GM19099 (cell line): Measurements from ENCODE around the gene ITSN1.

ENCODE experiments used
- POLR2A ChIP-seq: IDR thresholded peaks from 3 replicates; pipeline ENCODE4 v1.6.1; 2011; ENCODE audit warnings: low read depth; ENCODE audit not compliant: insufficient read length; ENCODE audit errors: extremely low read depth

The ITSN1 gene

GRCh38 chr21:33839806-33840205, 197.5 kb downstream of the ITSN1 start:
- TF ChIP-seq POLR2A: no peak

- no peak for TF ChIP-seq POLR2A
These were observed 198.5 kb downstream of the ITSN1 start for GRCh38 chr21:33840771-33841170.

- no peak for TF ChIP-seq POLR2A
These were observed 199.3 kb downstream of the ITSN1 start for GRCh38 chr21:33841561-33841960.

- no peak for TF ChIP-seq POLR2A
These were observed 200.9 kb downstream of the ITSN1 start for GRCh38 chr21:33843216-33843615.

GRCh38 chr21:33844104-33844889, 202.0 kb downstream of the ITSN1 start:
- no peak for TF ChIP-seq POLR2A

GRCh38 chr21:33844890-33845205, 202.5 kb downstream of the ITSN1 start:
- no peak for TF ChIP-seq POLR2A

GRCh38 chr21:33846141-33846540, 203.8 kb downstream of the ITSN1 start:
- TF ChIP-seq POLR2A: no peak

GRCh38 chr21:33847588-33848248, 205.4 kb downstream of the ITSN1 start:
- no peak for TF ChIP-seq POLR2A

- no peak for TF ChIP-seq POLR2A
These were observed 206.1 kb downstream of the ITSN1 start for GRCh38 chr21:33848249-33848953.

GRCh38 chr21:33849834-33850233, 207.5 kb downstream of the ITSN1 start:
- TF ChIP-seq POLR2A: no peak

GRCh38 chr21:33850401-33850800, 208.1 kb downstream of the ITSN1 start:
- no peak for TF ChIP-seq POLR2A

GRCh38 chr21:33850985-33851384, 208.7 kb downstream of the ITSN1 start:
- no peak for TF ChIP-seq POLR2A

- TF ChIP-seq POLR2A: no peak
These were observed 210.2 kb downstream of the ITSN1 start for GRCh38 chr21:33852485-33852884.

- TF ChIP-seq POLR2A: no peak
These were observed 212.3 kb downstream of the ITSN1 start for GRCh38 chr21:33854604-33855003.

- no peak for TF ChIP-seq POLR2A
These were observed 212.9 kb downstream of the ITSN1 start for GRCh38 chr21:33855190-33855589.
